HG03175 (cell line): ENCODE measurements around the gene WNK1.

Source experiments
- ATAC-seq: cut with Tn5 transposase; IDR thresholded peaks from one replicate; pipeline ENCODE4 v1.9.1; 2021; ENCODE audit warnings: mild to moderate bottlenecking, moderate library complexity; ENCODE audit not compliant: unreplicated experiment

Gene WNK1

DNA sequence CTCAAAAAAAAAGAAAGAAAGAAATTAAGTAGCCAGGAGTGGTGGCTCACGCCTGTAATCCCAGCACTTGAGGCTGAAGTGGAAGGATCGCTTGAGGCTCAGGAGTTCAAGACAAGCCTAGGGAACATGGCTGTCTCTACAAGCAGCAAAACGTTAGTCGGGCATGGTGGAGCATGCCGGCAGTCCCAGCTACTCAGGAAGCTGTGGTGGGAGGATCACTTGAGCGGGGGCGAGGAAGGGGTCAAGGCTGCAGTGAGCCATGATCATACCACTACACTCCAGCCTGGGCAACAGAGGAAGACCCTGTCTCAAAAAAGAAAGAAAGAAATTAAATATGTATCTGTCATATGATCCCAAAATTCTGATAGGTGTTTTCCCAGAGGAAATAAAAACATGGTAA is 191.8 kb downstream of the WNK1 start:
- ATAC-seq, result no peak

DNA sequence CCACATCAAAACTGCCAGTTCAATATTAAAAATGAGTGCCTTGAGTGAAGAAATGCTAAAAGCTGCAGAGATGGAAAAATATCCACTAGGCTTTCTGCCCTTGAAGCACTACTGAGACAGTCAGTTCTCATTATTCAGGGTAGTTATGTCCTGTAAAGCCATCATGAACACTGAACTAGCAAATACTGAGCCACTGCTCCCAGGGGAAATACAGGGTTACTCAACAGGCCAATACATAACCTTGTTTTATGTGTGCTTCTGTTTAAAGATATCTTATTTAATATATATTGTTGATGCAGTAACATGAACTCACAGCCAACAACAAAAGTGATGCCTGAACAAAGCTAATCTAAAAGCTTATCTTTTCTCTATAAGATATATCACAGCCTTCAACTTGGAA is 193.8 kb downstream of the WNK1 start:
- ATAC-seq, result no peak

- ATAC-seq, result no peak
Observed at GRCh38 chr12:946631-947030, 194.3 kb downstream of the WNK1 start.

DNA sequence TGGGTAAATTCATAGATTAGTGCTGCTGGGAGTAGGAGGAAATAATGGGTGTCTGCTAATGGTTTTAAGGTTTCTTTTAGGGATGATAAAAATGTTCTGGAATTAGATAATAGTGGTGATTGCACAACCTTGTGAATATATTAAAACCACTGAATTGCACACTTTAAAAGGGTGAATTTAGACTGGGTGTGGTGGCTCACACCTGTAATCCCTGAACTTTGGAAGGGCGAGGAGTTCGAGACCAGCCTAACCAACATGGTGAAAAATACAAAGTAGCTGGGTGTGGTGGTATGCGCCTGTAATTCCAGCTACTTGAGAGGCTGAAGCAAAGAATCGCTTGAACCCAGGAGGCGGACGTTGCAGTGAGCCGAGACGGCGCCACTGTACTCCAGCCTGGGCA is 195.9 kb downstream of the WNK1 start:
- no peak for ATAC-seq

- ATAC-seq, result peak; percentile 77
Observed at GRCh38 chr12:949453-950191, 197.2 kb downstream of the WNK1 start, which contains the start of gene RAD52. Gene RAD52, minus strand, starts transcription at chr12:949694. Its CDS starts 16,636 bp downstream, at chr12:933058.

DNA sequence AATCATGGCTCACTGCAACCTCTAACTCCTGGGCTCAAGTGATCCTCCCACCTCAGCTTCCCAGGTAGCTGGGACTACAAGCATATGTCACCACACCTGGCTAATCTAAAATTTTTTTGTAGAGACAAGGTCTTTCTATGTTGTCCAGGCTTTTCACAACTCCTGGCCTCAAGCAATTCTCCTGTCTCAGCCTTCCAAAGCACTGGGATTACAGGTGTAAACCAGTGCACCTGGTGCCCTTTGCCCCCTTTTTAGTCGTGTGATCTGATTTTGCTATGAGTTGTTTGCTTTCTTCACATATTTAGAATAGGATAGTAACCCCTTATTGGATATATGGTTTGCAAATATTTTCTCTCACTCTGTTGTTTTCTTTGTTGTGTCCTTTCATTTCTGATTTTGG is 198.8 kb downstream of the WNK1 start:
- no peak for ATAC-seq

DNA sequence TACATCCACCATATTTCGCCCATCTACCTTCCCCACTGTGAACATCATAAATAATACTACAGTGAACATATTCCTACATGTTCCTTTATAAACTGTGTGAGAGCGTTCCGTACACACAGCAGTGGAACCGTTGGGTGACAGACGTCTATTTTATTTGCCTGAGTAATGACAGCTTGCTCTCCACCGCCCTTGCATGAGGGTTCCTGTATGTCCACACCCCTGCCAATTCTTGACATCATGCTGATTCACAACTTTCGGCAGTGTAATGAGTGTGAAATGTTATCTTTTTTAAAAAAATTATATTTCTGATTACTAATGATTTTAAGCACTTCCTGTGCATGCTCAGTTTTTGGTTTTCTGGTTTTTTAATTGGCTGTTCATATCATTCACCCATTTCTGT is 201.4 kb downstream of the WNK1 start:
- ATAC-seq, result no peak

GRCh38 chr12:954741-955140 is 202.4 kb downstream of the WNK1 start:
- no peak for ATAC-seq

DNA sequence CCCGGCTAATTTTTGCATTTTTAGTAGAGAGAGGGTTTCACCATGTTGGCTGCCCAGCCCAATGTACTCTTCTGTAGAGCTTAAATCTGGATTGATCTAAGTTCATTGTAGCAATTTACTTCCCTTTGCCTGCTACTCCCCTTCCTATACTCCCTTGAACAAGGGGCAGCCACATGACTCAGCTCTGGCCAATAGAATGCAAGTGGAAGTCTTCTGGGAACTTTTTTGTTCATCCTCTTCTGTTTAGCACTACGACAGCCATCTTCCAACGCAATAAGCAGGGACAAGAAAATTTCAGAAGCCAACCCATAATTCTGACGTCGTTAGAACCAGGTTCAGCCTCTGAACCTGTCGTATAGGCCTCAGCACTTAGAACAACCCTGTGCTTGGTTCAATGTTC is 203.6 kb downstream of the WNK1 start:
- no peak for ATAC-seq

- ATAC-seq, result no peak
Observed at GRCh38 chr12:958588-959123, 206.3 kb downstream of the WNK1 start.
